ENCODE results near the gene SGF29. TPM values are rescaled to one million over a fixed set of nuclear protein-coding genes. Genes with fewer than 3 reads are reported as not detected.
A peak's percentile ranks its signal among the peaks of the same experiment; 100 is the strongest.

Gene SGF29
- polyA plus RNA-seq, 3 donors: 14.0 to 24.3 (median 18.8) TPM

- no peak overlapping the region for H3K27ac ChIP-seq (ENCODE audit: low read depth in 1 of 2, low read length in 2 of 2)
- Mint-ChIP-seq H3K4me1 (no peaks in the 10 kb centered on the region), H3K27me3 (ENCODE audit: low read depth in 3 of 3) (peaks cover 0 to 4% (median 3%) of the 10 kb centered on the region in 3 donors), H3K36me3 (peaks cover 65 to 75% of the 10 kb centered on the region in 2 donors), H3K4me3 (no peak overlapping the region), H3K27ac (peak overlapping the region in 4 of 7 donors; percentile 23 to 68 (median 55)), H3K9me3 (no peaks in the 10 kb centered on the region)
- peaks cover 42 to 69% of the 10 kb centered on the region in 2 donors for H3K36me3 ChIP-seq (replicated peaks in 1 of 2; ENCODE audit: control insufficient read depth in 1 of 2, insufficient read depth in 2 of 2, low read length in 2 of 2)
- H3K27me3 ChIP-seq (ENCODE audit: control insufficient read depth in 2 of 2, insufficient read depth in 2 of 2, low read length in 2 of 2): no peaks in the 10 kb centered on the region
- no peak for DNase-seq
- no peak overlapping the region for H3K4me3 ChIP-seq (replicated peaks in 1 of 3; ENCODE audit: low read depth in 2 of 3, low read length in 3 of 3)
- no peaks in the 10 kb centered on the region for H3K9me3 ChIP-seq (replicated peaks in 1 of 2; ENCODE audit: control insufficient read depth in 1 of 2, insufficient read depth in 1 of 2, low read length in 2 of 2)
- no peaks in the 10 kb centered on the region for H4K20me1 ChIP-seq (ENCODE audit: insufficient read depth, low read length)
- intact Hi-C loops (cut with micrococcal nuclease): no loop called here
- no peak overlapping the region for H3K4me2 ChIP-seq (replicated peaks; ENCODE audit: extremely low read depth, low read length, poor library complexity, severe bottlenecking)
- H3K9ac ChIP-seq (ENCODE audit: insufficient read depth, low read length, poor library complexity, severe bottlenecking): no peak overlapping the region
- 98% methylated on average over 20 of the region's 22 CpGs for WGBS (ENCODE audit: insufficient coverage)
- H3K79me2 ChIP-seq (ENCODE audit: insufficient read depth, low read length): no peaks in the 10 kb centered on the region
- H3K4me1 ChIP-seq (ENCODE audit: control insufficient read depth in 1 of 2, insufficient read depth in 2 of 2, low read length in 2 of 2): no peaks in the 10 kb centered on the region
- no peak for TF ChIP-seq CTCF (IDR thresholded peaks at IDR 0.05)
- no peak overlapping the region for H2AFZ ChIP-seq (ENCODE audit: insufficient read depth, low read depth, low read length, poor library complexity, severe bottlenecking)
These were observed 36.9 kb downstream of the SGF29 start for GRCh38 chr16:28590384-28591340.

GRCh38 chr16:28591355-28591754, 37.6 kb downstream of the SGF29 start:
- H3K4me2 ChIP-seq (replicated peaks; ENCODE audit: extremely low read depth, low read length, poor library complexity, severe bottlenecking): no peak overlapping the region
- WGBS (ENCODE audit: insufficient coverage): 95% methylated on average over 5 of the region's 6 CpGs
- no peaks in the 10 kb centered on the region for H3K9me3 ChIP-seq (replicated peaks in 1 of 2; ENCODE audit: control insufficient read depth in 1 of 2, insufficient read depth in 1 of 2, low read length in 2 of 2)
- H3K79me2 ChIP-seq (ENCODE audit: insufficient read depth, low read length): no peaks in the 10 kb centered on the region
- peak overlapping the region in 3 of 7 donors; percentile 23 to 58 (median 52) for H3K27ac Mint-ChIP-seq
- intact Hi-C loops (cut with micrococcal nuclease): no loop called here
- no peak for DNase-seq
- H3K4me1 ChIP-seq (ENCODE audit: control insufficient read depth in 1 of 2, insufficient read depth in 2 of 2, low read length in 2 of 2): peaks cover under 1 to 3% of the 10 kb centered on the region in 2 donors
- no peak for TF ChIP-seq CTCF (IDR thresholded peaks at IDR 0.05)
- H3K9ac ChIP-seq (ENCODE audit: insufficient read depth, low read length, poor library complexity, severe bottlenecking): no peak overlapping the region
- peaks cover 3% of the 10 kb centered on the region for H3K4me1 Mint-ChIP-seq
- peaks cover 41 to 62% of the 10 kb centered on the region in 2 donors for H3K36me3 ChIP-seq (replicated peaks in 1 of 2; ENCODE audit: control insufficient read depth in 1 of 2, insufficient read depth in 2 of 2, low read length in 2 of 2)
- no peaks in the 10 kb centered on the region for H3K27me3 ChIP-seq (ENCODE audit: control insufficient read depth in 2 of 2, insufficient read depth in 2 of 2, low read length in 2 of 2)
- H3K27ac ChIP-seq (ENCODE audit: low read depth in 1 of 2, low read length in 2 of 2): no peak overlapping the region
- no peak overlapping the region for H3K4me3 Mint-ChIP-seq
- no peak overlapping the region for H2AFZ ChIP-seq (ENCODE audit: insufficient read depth, low read depth, low read length, poor library complexity, severe bottlenecking)
- no peak overlapping the region for H3K4me3 ChIP-seq (replicated peaks in 1 of 3; ENCODE audit: low read depth in 2 of 3, low read length in 3 of 3)
- peaks cover 0 to 4% (median 3%) of the 10 kb centered on the region in 3 donors for H3K27me3 Mint-ChIP-seq (ENCODE audit: low read depth in 3 of 3)
- no peaks in the 10 kb centered on the region for H4K20me1 ChIP-seq (ENCODE audit: insufficient read depth, low read length)
- peaks cover 61 to 68% of the 10 kb centered on the region in 2 donors for H3K36me3 Mint-ChIP-seq
- no peaks in the 10 kb centered on the region for H3K9me3 Mint-ChIP-seq

Measured in CD14-positive monocyte (primary cell).